GM23248 (cell line): ENCODE results near the gene ZNF837. TPM values are rescaled to one million over a fixed set of nuclear protein-coding genes. Genes with fewer than 3 reads are reported as not detected.

ENCODE experiments used
- DNase-seq: peaks from one replicate; pipeline ENCODE4 v3.0.0-alpha.2; 2015
- H2AFZ ChIP-seq: fragments of 200-600 bp; sonication (generic); 2 replicates; pipeline ENCODE4 v1.6.1; 2016; ENCODE audit warnings: antibody characterized with exemption
- H3F3A ChIP-seq: fragments of 200-600 bp; sonication (generic); 2 replicates; pipeline ENCODE4 v1.6.1; 2016; ENCODE audit warnings: mild to moderate bottlenecking, antibody characterized with exemption, mixed run types; ENCODE audit not compliant: insufficient read depth
- H3K27ac ChIP-seq: fragments of 200-600 bp; sonication (generic); 2 replicates; pipeline ENCODE4 v1.5.1; 2016; ENCODE audit warnings: mild to moderate bottlenecking
- H3K27me3 ChIP-seq: fragments of 200-600 bp; sonication (generic); replicated peaks from 2 replicates; pipeline ENCODE4 v1.6.1; 2016; ENCODE audit warnings: mild to moderate bottlenecking; ENCODE audit not compliant: insufficient read depth
- H3K36me3 ChIP-seq: fragments of 200-600 bp; sonication (generic); 2 replicates; pipeline ENCODE4 v1.6.1; 2016; ENCODE audit warnings: low read depth, mild to moderate bottlenecking
- H3K4me1 ChIP-seq: fragments of 200-600 bp; sonication (generic); 2 replicates; pipeline ENCODE4 v1.6.1; 2016; ENCODE audit warnings: mild to moderate bottlenecking; ENCODE audit not compliant: insufficient read depth
- H3K4me2 ChIP-seq: fragments of 200-600 bp; sonication (generic); one replicate; pipeline ENCODE4 v1.6.1; 2016; ENCODE audit warnings: mild to moderate bottlenecking; ENCODE audit not compliant: unreplicated experiment
- H3K4me3 ChIP-seq: fragments of 200-600 bp; sonication (generic); 2 replicates; pipeline ENCODE4 v1.5.1; 2016; ENCODE audit warnings: mild to moderate bottlenecking
- H3K79me2 ChIP-seq: fragments of 200-600 bp; sonication (generic); 2 replicates; pipeline ENCODE4 v1.6.1; 2016; ENCODE audit warnings: mild to moderate bottlenecking; ENCODE audit not compliant: insufficient read depth
- H3K9ac ChIP-seq: fragments of 200-600 bp; sonication (generic); 2 replicates; pipeline ENCODE4 v1.6.1; 2016; ENCODE audit warnings: mild to moderate bottlenecking
- H3K9me2 ChIP-seq: fragments of 200-600 bp; sonication (generic); 2 replicates; pipeline ENCODE4 v1.6.1; 2016; ENCODE audit warnings: mixed run types, mild to moderate bottlenecking, moderate library complexity; ENCODE audit not compliant: insufficient read depth
- H3K9me3 ChIP-seq: fragments of 200-600 bp; sonication (generic); one replicate; pipeline ENCODE4 v1.6.1; 2017; ENCODE audit warnings: low read depth
- H4K20me1 ChIP-seq: fragments of 200-600 bp; sonication (generic); 2 replicates; pipeline ENCODE4 v1.6.0; 2016; ENCODE audit not compliant: insufficient read depth
- EZH2 ChIP-seq: fragments of 200-600 bp; sonication (generic); IDR thresholded peaks from 2 replicates; pipeline ENCODE4 v1.6.1; 2018; ENCODE audit warnings: antibody characterized with exemption, mild to moderate bottlenecking; ENCODE audit not compliant: insufficient read depth, poor library complexity, severe bottlenecking
- EZH2phosphoT487 ChIP-seq: fragments of 200-600 bp; sonication (generic); IDR thresholded peaks from 2 replicates; pipeline ENCODE4 v1.6.1; 2018; ENCODE audit warnings: antibody characterized with exemption, moderate library complexity, mild to moderate bottlenecking, low read depth; ENCODE audit not compliant: insufficient read depth
- WGBS, 2 experiments: methylation state at CpG; one replicate each; pipeline ENCODE4 v1.1.6; 2015 to 2017; ENCODE audit warnings: low lambda C conversion rate in 2 of 2, low coverage in 1 of 2; ENCODE audit errors: missing lambda C conversion rate in 2 of 2; 5-methylcytosine and 5-hydroxymethylcytosine counted together
- in situ Hi-C: fragments of 300-500 bp; cut with MboI; formaldehyde crosslinking; loops from 2 replicates; pipeline ENCODE4 v1.15.0; 2020
- polyA plus RNA-seq: library from polyadenylated mRNA; unstranded; fragments of >200 nt; fragmentation: Nextera tagmentation; extraction: Ambion mirVana; gene quantifications from 2 replicates; pipeline ENCODE4 v1.2.1, GENCODE V29; 2016
- total RNA-seq: library from RNA; depleted of rRNA; stranded (reverse); fragments of >200 nt; shearing (Covaris generic); gene quantifications from 2 replicates; pipeline ENCODE4 v1.2.3, GENCODE V29; 2014; rRNA removed

Gene ZNF837
- total RNA-seq (2.5 and 5.3 TPM in 2 replicates), polyA plus RNA-seq (1.4 and 2.2 TPM in 2 replicates)

GRCh38 chr19:58380662-58381459 is at the start of gene ZNF837:
TSS of gene ZNF837 (minus strand) at chr19:58381030. CDS start at chr19:58369332, 11,698 bp downstream.
- TF ChIP-seq EZH2phosphoT487 (no peak), EZH2 (no peak)

DNA sequence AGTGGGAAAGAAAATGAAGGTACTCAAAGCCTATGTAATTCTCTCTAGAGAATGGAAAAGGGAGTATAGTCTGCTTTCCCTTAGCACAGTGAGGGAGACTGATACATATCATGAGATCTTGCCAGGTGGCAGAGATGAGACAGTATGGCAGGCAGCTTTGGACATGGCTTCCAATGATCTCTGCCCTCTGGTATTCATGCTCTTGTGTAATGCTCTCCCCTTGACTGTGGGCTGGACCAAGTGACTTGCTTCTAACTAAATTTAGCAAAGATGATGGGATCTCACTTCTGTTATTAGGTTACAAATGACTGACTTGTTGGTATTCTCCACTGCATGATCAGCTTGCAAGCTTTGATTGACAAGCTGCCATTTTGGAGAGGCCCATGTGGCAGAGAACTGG is 48.9 kb upstream of the ZNF837 start:
- in situ Hi-C loops: no loop called here
- Histone ChIP-seq H3K4me1 (no peaks in the 10 kb centered on the region), H3K27me3 (no peaks in the 10 kb centered on the region), H3K36me3 (peaks cover 36% of the 10 kb centered on the region), H4K20me1 (no peaks in the 10 kb centered on the region), H3K4me3 (no peak overlapping the region), H3F3A (0 out of 2 replicates have a peak, but pooled peaks cover 13% of the 10 kb centered on the region), H3K4me2 (no peak overlapping the region), H3K9ac (no peak overlapping the region), H2AFZ (no peak overlapping the region), H3K9me3 (peaks cover 21% of the 10 kb centered on the region), H3K27ac (no peak overlapping the region), H3K9me2 (no peaks in the 10 kb centered on the region), H3K79me2 (peaks cover 14% of the 10 kb centered on the region; the same call in 1 of the 2 replicates)
- no peak for TF ChIP-seq EZH2
- TF ChIP-seq EZH2phosphoT487: no peak
- DNase-seq: peak; percentile 39

More at GRCh38 chr19:58380662-58381459, at the start of gene ZNF837:
- Histone ChIP-seq H3K9me3 (no peaks in the 10 kb centered on the region), H3K4me1 (peaks cover 14% of the 10 kb centered on the region), H3K4me2 (peak within 1 kb of the TSS; percentile 82), H3K79me2 (peaks cover 44% of the 10 kb centered on the region), H3K9ac (peak within 1 kb of the TSS; percentile 89), H3F3A (0 out of 2 replicates have a peak, but pooled peaks cover 5% of the 10 kb centered on the region), H3K27ac (peak within 1 kb of the TSS; percentile 76), H3K9me2 (no peaks in the 10 kb centered on the region), H3K27me3 (no peaks in the 10 kb centered on the region), H3K36me3 (no peaks in the 10 kb centered on the region), H2AFZ (peak within 1 kb of the TSS; percentile 87), H4K20me1 (no peaks in the 10 kb centered on the region), H3K4me3 (peak within 1 kb of the TSS; percentile 88)
- 1% methylated on average over 47 to 83 of the region's 83 CpGs for WGBS, 2 experiments
- in situ Hi-C loops: no loop called here
- peak; percentile 100 for DNase-seq

DNA sequence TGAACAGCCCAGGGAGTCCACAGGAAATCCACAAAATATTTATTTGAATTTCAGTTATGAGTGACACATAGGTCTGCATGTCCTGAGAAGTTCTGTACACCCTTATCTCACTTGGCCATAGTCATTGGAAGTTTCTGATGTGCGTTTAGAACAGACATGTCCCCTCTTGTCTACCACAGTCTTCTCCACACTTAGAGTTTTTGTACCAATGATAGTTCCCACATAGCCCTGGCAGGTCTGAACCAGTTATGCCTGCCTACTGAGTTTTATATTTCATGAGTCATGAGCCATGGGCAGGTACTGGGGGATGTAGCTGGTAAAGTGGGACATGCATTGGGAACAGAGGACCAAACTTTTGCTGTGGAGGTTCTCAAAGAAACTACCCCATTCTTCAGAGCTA is 47.8 kb upstream of the ZNF837 start:
- Histone ChIP-seq H3K4me3 (no peak overlapping the region), H3K4me1 (no peaks in the 10 kb centered on the region), H3K79me2 (peaks cover 11% of the 10 kb centered on the region; the same call in 1 of the 2 replicates), H3K27me3 (no peaks in the 10 kb centered on the region), H4K20me1 (no peaks in the 10 kb centered on the region), H3F3A (0 out of 2 replicates have a peak, but pooled peaks cover 7% of the 10 kb centered on the region), H3K4me2 (no peak overlapping the region), H3K9ac (no peak overlapping the region), H3K36me3 (peaks cover 25% of the 10 kb centered on the region), H3K9me2 (no peaks in the 10 kb centered on the region), H2AFZ (no peak overlapping the region), H3K9me3 (peaks cover 17% of the 10 kb centered on the region), H3K27ac (no peak overlapping the region)
- in situ Hi-C loops: no loop called here
- WGBS, 2 experiments: 50 to 60% methylated on average over 1 of the region's 1 CpG
- no peak for DNase-seq
- no peak for TF ChIP-seq EZH2phosphoT487

- no peak overlapping the region for H3K9ac ChIP-seq
- peaks cover 48% of the 10 kb centered on the region for H3K79me2 ChIP-seq
- no peaks in the 10 kb centered on the region for H3K27me3 ChIP-seq
- no peaks in the 10 kb centered on the region for H3K4me1 ChIP-seq
- H3K4me2 ChIP-seq: no peak overlapping the region
- no peaks in the 10 kb centered on the region for H3K9me2 ChIP-seq
- no peaks in the 10 kb centered on the region for H3F3A ChIP-seq
- no peak for DNase-seq
- no peak overlapping the region for H3K27ac ChIP-seq
- H3K4me3 ChIP-seq: no peak overlapping the region
- H2AFZ ChIP-seq: no peak overlapping the region
- WGBS, 2 experiments: 94 to 97% methylated on average over 7 of the region's 7 CpGs
- H3K36me3 ChIP-seq: peaks cover 37% of the 10 kb centered on the region
- TF ChIP-seq EZH2phosphoT487: no peak
- no peak for TF ChIP-seq EZH2
- in situ Hi-C loops: no loop called here
- H3K9me3 ChIP-seq: no peaks in the 10 kb centered on the region
- H4K20me1 ChIP-seq: no peaks in the 10 kb centered on the region
These were observed 36.2 kb upstream of the ZNF837 start for GRCh38 chr19:58417071-58417470.
